MCF 10A (cell line): ENCODE results near the gene AADAC. TPM values are rescaled to one million over a fixed set of nuclear protein-coding genes. Genes with fewer than 3 reads are reported as not detected.

Experiments used
- BruUV-seq: library from RNA; stranded (reverse); fragments of 400-500 nt; replicated peaks from 2 replicates; lab custom pipeline; 2021; lab: Mats Ljungman, UMichigan
- CTCF ChIA-PET: fragments of 300-600 bp; sonication (Branson Sonifier 250); formaldehyde crosslinking; extraction: SDS; loops from one replicate; lab custom pipeline; 2021; ENCODE audit warnings: antibody characterized with exemption, inconsistent platforms; lab: Yijun Ruan, JAX
- POLR2A ChIA-PET: fragments of 300-600, 350-650 bp; sonication (Branson Sonifier 250); formaldehyde crosslinking; extraction: SDS; loops from one replicate; lab custom pipeline; 2020; ENCODE audit warnings: antibody characterized with exemption, inconsistent platforms; lab: Yijun Ruan, JAX
- DNase-seq: peaks from one replicate; pipeline ENCODE4 v3.0.0-alpha.2; 2018; ENCODE audit not compliant: unreplicated experiment
- H3K27ac Mint-ChIP-seq: one replicate; pipeline ENCODE4 v1.8.0; 2022; ENCODE audit warnings: mild to moderate bottlenecking, low read depth, mixed read lengths; ENCODE audit not compliant: unreplicated experiment
- H3K27me3 Mint-ChIP-seq: one replicate; pipeline ENCODE4 v1.8.0; 2022; ENCODE audit warnings: mixed read lengths; ENCODE audit not compliant: insufficient read depth, unreplicated experiment
- H3K36me3 Mint-ChIP-seq: one replicate; pipeline ENCODE4 v1.8.0; 2022; ENCODE audit warnings: mild to moderate bottlenecking, moderate library complexity, mixed read lengths; ENCODE audit not compliant: insufficient read depth, unreplicated experiment
- H3K4me1 Mint-ChIP-seq: one replicate; pipeline ENCODE4 v1.8.0; 2022; ENCODE audit warnings: mixed read lengths; ENCODE audit not compliant: insufficient read depth, unreplicated experiment
- H3K4me3 Mint-ChIP-seq: one replicate; pipeline ENCODE4 v1.8.0; 2022; ENCODE audit warnings: mild to moderate bottlenecking, moderate library complexity, mixed read lengths; ENCODE audit not compliant: unreplicated experiment
- H3K9me3 Mint-ChIP-seq: one replicate; pipeline ENCODE4 v1.8.0; 2022; ENCODE audit warnings: mixed read lengths; ENCODE audit not compliant: unreplicated experiment
- CTCF ChIP-seq: fragments of 200-600 bp; IDR thresholded peaks from one replicate; pipeline ENCODE4 v1.8.0; 2022; ENCODE audit warnings: antibody characterized with exemption, mild to moderate bottlenecking; ENCODE audit not compliant: unreplicated experiment
- intact Hi-C: fragments of 100-400 bp; cut with micrococcal nuclease; formaldehyde crosslinking; loops from 2 replicates; pipeline ENCODE4 v1.14.1; 2022
- total RNA-seq: library from RNA; stranded (reverse); gene quantifications from 2 replicates; pipeline ENCODE4 v1.2.3, GENCODE V29; 2022

Gene AADAC
- total RNA-seq, 1 experiment from 2014 or later = not detected

DNA sequence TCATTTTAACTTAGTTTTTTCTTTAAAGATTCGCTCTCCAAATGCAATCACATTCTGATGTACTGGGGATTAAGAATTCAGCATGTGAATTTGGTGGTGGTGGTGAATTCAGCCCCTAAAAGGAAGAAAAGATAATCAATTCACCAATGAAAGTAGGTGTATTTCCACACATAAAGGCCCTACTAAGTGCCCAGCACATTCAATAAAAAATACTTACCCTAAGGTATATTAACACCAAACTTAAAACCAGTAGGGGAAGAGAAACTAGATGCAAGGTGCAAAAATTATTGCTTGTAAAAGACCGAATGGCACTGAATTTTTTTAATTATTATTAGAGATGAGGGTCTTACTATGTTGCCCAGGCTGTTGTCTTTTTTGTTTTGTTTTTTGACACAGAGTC is 42.7 kb downstream of the AADAC start:
- no peak for TF ChIP-seq CTCF
- BruUV-seq = no TSS peak
- Mint-ChIP-seq H3K9me3 (no peaks in the 10 kb centered on the region), H3K4me1 (no peaks in the 10 kb centered on the region), H3K27me3 (no peaks in the 10 kb centered on the region), H3K27ac (no peak overlapping the region), H3K36me3 (no peaks in the 10 kb centered on the region), H3K4me3 (no peak overlapping the region)
- ChIA-PET POLR2A (no interaction called here), CTCF (no interaction called here)
- intact Hi-C loops = no loop called here
- no peak for DNase-seq

- no peak for TF ChIP-seq CTCF
- H3K27ac Mint-ChIP-seq = no peak overlapping the region
- POLR2A ChIA-PET = interaction anchor here (0.6 to 0.7 kb wide), 2 partner anchors 18 to 1308 kb away, joined by 3 read pairs; no protein-coding TSS in a partner anchor
- no peak for DNase-seq
- no peak overlapping the region for H3K4me3 Mint-ChIP-seq
- CTCF ChIA-PET = no interaction called here
- no peaks in the 10 kb centered on the region for H3K36me3 Mint-ChIP-seq
- peaks cover 2% of the 10 kb centered on the region for H3K4me1 Mint-ChIP-seq
- intact Hi-C loops = no loop called here
- BruUV-seq = no TSS peak
- no peaks in the 10 kb centered on the region for H3K9me3 Mint-ChIP-seq
- no peaks in the 10 kb centered on the region for H3K27me3 Mint-ChIP-seq
These were observed 45.3 kb downstream of the AADAC start for GRCh38 chr3:151859233-151859673.

DNA sequence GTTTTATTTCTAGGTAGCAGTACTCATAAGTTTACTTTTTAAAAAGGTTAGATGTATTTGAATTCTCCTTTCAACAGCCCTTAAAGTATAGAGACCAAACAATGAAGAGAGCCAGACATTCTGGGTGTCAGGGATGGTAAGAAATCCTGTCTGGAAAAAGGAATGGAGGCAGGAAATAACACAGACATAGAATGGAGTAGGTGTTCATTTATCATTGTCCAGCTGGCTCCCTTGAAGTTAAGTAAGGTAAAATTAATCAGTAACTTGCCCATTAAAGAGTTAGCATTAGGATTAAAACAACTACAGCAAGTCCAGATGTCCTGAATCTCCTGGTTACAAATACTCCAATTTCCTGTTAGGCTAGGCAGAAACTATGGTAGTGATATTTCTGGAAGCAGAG is 46.0 kb downstream of the AADAC start:
- Mint-ChIP-seq H3K4me3 (no peak overlapping the region), H3K27ac (no peak overlapping the region), H3K27me3 (no peaks in the 10 kb centered on the region), H3K4me1 (peaks cover 8% of the 10 kb centered on the region), H3K36me3 (no peaks in the 10 kb centered on the region), H3K9me3 (no peaks in the 10 kb centered on the region)
- DNase-seq = no peak
- intact Hi-C loops = no loop called here
- POLR2A ChIA-PET = interaction anchor here (0.7 kb wide), 1 partner anchor 1308 kb away, joined by 3 read pairs; no protein-coding TSS in a partner anchor
- no TSS peak for BruUV-seq
- CTCF ChIA-PET = interaction anchor here (1.1 kb wide), 1 partner anchor 22 kb away, joined by 3 read pairs; no protein-coding TSS in a partner anchor
- no peak for TF ChIP-seq CTCF

- no peak for DNase-seq
These were observed 49.7 kb downstream of the AADAC start for GRCh38 chr3:151863611-151864010.

More at GRCh38 chr3:151863611-151864010, 49.7 kb downstream of the AADAC start:
- H3K36me3 Mint-ChIP-seq = no peaks in the 10 kb centered on the region
- no TSS peak for BruUV-seq
- CTCF ChIA-PET = no interaction called here
- H3K27me3 Mint-ChIP-seq = no peaks in the 10 kb centered on the region
- intact Hi-C loops = no loop called here
- H3K4me1 Mint-ChIP-seq = peaks cover 14% of the 10 kb centered on the region
- H3K9me3 Mint-ChIP-seq = no peaks in the 10 kb centered on the region
- POLR2A ChIA-PET = interaction anchor here (0.6 kb wide), 1 partner anchor 723 kb away, joined by 3 read pairs; no protein-coding TSS in a partner anchor
- no peak overlapping the region for H3K4me3 Mint-ChIP-seq
- H3K27ac Mint-ChIP-seq = no peak overlapping the region
- no peak for TF ChIP-seq CTCF
